GM23338 (cell line): Measurements from ENCODE around the gene FBXL17. TPM values are rescaled to one million over a fixed set of nuclear protein-coding genes. Genes with fewer than 3 reads are reported as not detected.

Source experiments
- ATAC-seq: fragments of 200-7000 bp; cut with Tn5 transposase; 3 replicates; pipeline ENCODE4 v1.9.1; 2020
- DNase-seq: peaks from one replicate; pipeline ENCODE4 v3.0.0-alpha.2; 2015; ENCODE audit warnings: low spot score
- H2AFZ ChIP-seq: fragments of 200-600 bp; sonication (generic); 2 replicates; pipeline ENCODE4 v1.8.0; 2016; ENCODE audit warnings: antibody characterized with exemption, mild to moderate bottlenecking, moderate library complexity
- H3F3A ChIP-seq: fragments of 200-600 bp; sonication (generic); replicated peaks from 2 replicates; pipeline ENCODE4 v1.8.0; 2017; ENCODE audit warnings: antibody characterized with exemption, mixed run types, low read depth
- H3K27ac ChIP-seq: fragments of 200-600 bp; sonication (generic); 2 replicates; pipeline ENCODE4 v1.6.1; 2016; ENCODE audit warnings: low read depth
- H3K27me3 ChIP-seq: fragments of 200-600 bp; sonication (generic); 2 replicates; pipeline ENCODE4 v1.8.0; 2016; ENCODE audit warnings: mild to moderate bottlenecking, mixed run types, moderate library complexity; ENCODE audit not compliant: insufficient read depth
- H3K36me3 ChIP-seq: fragments of 200-600 bp; sonication (generic); 2 replicates; pipeline ENCODE4 v1.8.0; 2016; ENCODE audit warnings: mild to moderate bottlenecking; ENCODE audit not compliant: insufficient read depth
- H3K4me1 ChIP-seq: fragments of 200-600 bp; sonication (generic); 2 replicates; pipeline ENCODE4 v1.8.0; 2016; ENCODE audit warnings: mild to moderate bottlenecking, moderate library complexity; ENCODE audit not compliant: insufficient read depth
- H3K4me2 ChIP-seq: fragments of 200-600 bp; sonication (generic); 2 replicates; pipeline ENCODE4 v1.7.1; 2017; ENCODE audit warnings: mixed run types
- H3K4me3 ChIP-seq: fragments of 200-600 bp; sonication (generic); 2 replicates; pipeline ENCODE4 v1.6.1; 2016; ENCODE audit warnings: mixed run types
- H3K79me2 ChIP-seq: fragments of 200-600 bp; sonication (generic); replicated peaks from 2 replicates; pipeline ENCODE4 v1.8.0; 2017; ENCODE audit warnings: mild to moderate bottlenecking; ENCODE audit not compliant: insufficient read depth
- H3K9me2 ChIP-seq: fragments of 200-600 bp; sonication (generic); 2 replicates; pipeline ENCODE4 v1.8.0; 2017; ENCODE audit not compliant: insufficient read depth
- H4K20me1 ChIP-seq: fragments of 200-600 bp; sonication (generic); replicated peaks from 2 replicates; pipeline ENCODE4 v1.8.0; 2017; ENCODE audit warnings: mild to moderate bottlenecking; ENCODE audit not compliant: insufficient read depth
- H3K27ac Mint-ChIP-seq: 2 replicates; pipeline ENCODE4 v1.8.0; 2020; ENCODE audit warnings: inconsistent platforms, mild to moderate bottlenecking, moderate library complexity, mixed read lengths
- H3K27me3 Mint-ChIP-seq: 3 replicates; pipeline ENCODE4 v1.8.0; 2022; ENCODE audit warnings: low read depth, mild to moderate bottlenecking, moderate library complexity, mixed read lengths, inconsistent platforms; ENCODE audit not compliant: insufficient read depth, poor library complexity
- H3K36me3 Mint-ChIP-seq: 3 replicates; pipeline ENCODE4 v1.8.0; 2021; ENCODE audit warnings: low read depth, mild to moderate bottlenecking, inconsistent platforms, moderate library complexity, mixed read lengths
- H3K4me1 Mint-ChIP-seq: 3 replicates; pipeline ENCODE4 v1.8.0; 2020; ENCODE audit warnings: mild to moderate bottlenecking, inconsistent platforms, mixed read lengths
- H3K4me3 Mint-ChIP-seq: 3 replicates; pipeline ENCODE4 v1.8.0; 2021; ENCODE audit warnings: moderate library complexity, mild to moderate bottlenecking, inconsistent platforms, mixed read lengths
- H3K9me3 Mint-ChIP-seq: 3 replicates; pipeline ENCODE4 v1.8.0; 2020; ENCODE audit warnings: moderate library complexity, mild to moderate bottlenecking, inconsistent platforms, mixed read lengths
- CREB1 ChIP-seq: fragments of 250-450 bp; sonication (Bioruptor Pico); IDR thresholded peaks from 2 replicates; pipeline ENCODE4 v1.5.0; 2020; ENCODE audit warnings: low read depth, mild to moderate bottlenecking, moderate library complexity
- EZH2 ChIP-seq: fragments of 200-600 bp; sonication (generic); IDR thresholded peaks from one replicate; pipeline ENCODE4 v1.8.0; 2017; ENCODE audit warnings: antibody characterized with exemption, mild to moderate bottlenecking, low read depth; ENCODE audit not compliant: unreplicated experiment
- EZH2phosphoT487 ChIP-seq: fragments of 200-600 bp; sonication (generic); IDR thresholded peaks from one replicate; pipeline ENCODE4 v1.8.1; 2018; ENCODE audit warnings: antibody characterized with exemption; ENCODE audit not compliant: unreplicated experiment
- JUNB ChIP-seq: IDR thresholded peaks from one replicate; pipeline ENCODE4 v1.6.1; 2016; ENCODE audit warnings: antibody characterized with exemption; ENCODE audit not compliant: unreplicated experiment
- NANOG ChIP-seq: IDR thresholded peaks from 2 replicates; pipeline ENCODE4 v1.6.1; 2016; ENCODE audit warnings: antibody characterized with exemption, borderline replicate concordance
- POLR2AphosphoS5 ChIP-seq: IDR thresholded peaks from 2 replicates; pipeline ENCODE4 v1.6.1; 2016; ENCODE audit warnings: antibody characterized with exemption, low read depth
- STAT1 ChIP-seq: IDR thresholded peaks from one replicate; pipeline ENCODE4 v1.6.1; 2016; ENCODE audit warnings: antibody characterized with exemption; ENCODE audit not compliant: unreplicated experiment
- ZNF114 ChIP-seq: fragments of 250-450 bp; sonication (Bioruptor Pico); IDR thresholded peaks from 2 replicates; pipeline ENCODE4 v1.5.0; 2020; ENCODE audit warnings: mild to moderate bottlenecking, moderate library complexity
- ZNF331 ChIP-seq: fragments of 250-450 bp; sonication (Bioruptor Pico); IDR thresholded peaks from 2 replicates; pipeline ENCODE4 v1.5.0; 2020; ENCODE audit warnings: low read depth, mild to moderate bottlenecking, moderate library complexity
- polyA plus RNA-seq: library from polyadenylated mRNA; unstranded; fragments of >200 nt; fragmentation: Nextera tagmentation; extraction: Ambion mirVana; gene quantifications from 2 replicates; pipeline ENCODE4 v1.2.1, GENCODE V29; 2016
- total RNA-seq: library from RNA; depleted of rRNA; stranded (reverse); fragments of >200 nt; shearing (Covaris generic); gene quantifications from 2 replicates; pipeline ENCODE4 v1.2.3, GENCODE V29; 2014
- TF ChIP-seq, protein P1 (sequence below): fragments of 250-450 bp; sonication (Bioruptor Pico); IDR thresholded peaks from 2 replicates; pipeline ENCODE4 v1.5.0; 2020; ENCODE audit warnings: mild to moderate bottlenecking, moderate library complexity
- TF ChIP-seq, protein P2 (sequence below), 2 experiments: fragments of 200-600 bp in 1 of 2; sonication (generic) in 1 of 2; conservative IDR thresholded peaks; 2 replicates each; pipeline versions ENCODE4 v1.5.1 to v1.6.1; 2016 to 2017; ENCODE audit warnings: antibody characterized with exemption in 2 of 2, low read depth in 2 of 2, mild to moderate bottlenecking in 2 of 2, moderate library complexity in 1 of 2
- TF ChIP-seq, protein P3 (sequence below): IDR thresholded peaks from 2 replicates; pipeline ENCODE4 v1.6.1; 2016; ENCODE audit warnings: antibody characterized with exemption
- TF ChIP-seq, protein P4 (sequence below): IDR thresholded peaks from one replicate; pipeline ENCODE4 v1.6.1; 2018; ENCODE audit warnings: antibody characterized with exemption; ENCODE audit not compliant: unreplicated experiment

FBXL17 gene
- total and polyA plus RNA-seq, 2 experiments from 2014 or later = 2.0 to 2.7 TPM

DNA sequence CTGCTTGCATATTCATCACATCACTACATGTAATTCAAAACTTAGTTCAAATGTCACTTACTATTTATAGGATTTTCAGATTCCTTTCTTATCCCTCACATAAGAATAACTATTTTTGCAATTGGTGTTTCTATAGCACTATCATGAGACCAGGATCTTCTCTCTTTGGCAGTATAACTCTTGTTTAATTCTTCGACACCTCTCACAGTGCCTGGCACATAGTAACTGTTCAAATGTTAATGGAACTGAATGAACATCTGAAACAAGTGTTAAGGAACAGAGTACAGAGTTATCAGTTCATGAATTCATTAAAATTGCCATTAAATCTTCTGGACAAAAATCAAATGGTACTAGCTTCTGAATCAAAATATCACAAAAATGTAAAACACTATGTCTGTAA is 40.0 kb downstream of the FBXL17 start:
- no peak for TF ChIP-seq JUNB
- no peak for TF ChIP-seq STAT1
- no peak for TF ChIP-seq CREB1 (CRISPR knock-in tag)
- no peak for TF ChIP-seq EZH2
- TF ChIP-seq NANOG = no peak
- no peak for TF ChIP-seq POLR2AphosphoS5
- TF ChIP-seq, protein P1, sequence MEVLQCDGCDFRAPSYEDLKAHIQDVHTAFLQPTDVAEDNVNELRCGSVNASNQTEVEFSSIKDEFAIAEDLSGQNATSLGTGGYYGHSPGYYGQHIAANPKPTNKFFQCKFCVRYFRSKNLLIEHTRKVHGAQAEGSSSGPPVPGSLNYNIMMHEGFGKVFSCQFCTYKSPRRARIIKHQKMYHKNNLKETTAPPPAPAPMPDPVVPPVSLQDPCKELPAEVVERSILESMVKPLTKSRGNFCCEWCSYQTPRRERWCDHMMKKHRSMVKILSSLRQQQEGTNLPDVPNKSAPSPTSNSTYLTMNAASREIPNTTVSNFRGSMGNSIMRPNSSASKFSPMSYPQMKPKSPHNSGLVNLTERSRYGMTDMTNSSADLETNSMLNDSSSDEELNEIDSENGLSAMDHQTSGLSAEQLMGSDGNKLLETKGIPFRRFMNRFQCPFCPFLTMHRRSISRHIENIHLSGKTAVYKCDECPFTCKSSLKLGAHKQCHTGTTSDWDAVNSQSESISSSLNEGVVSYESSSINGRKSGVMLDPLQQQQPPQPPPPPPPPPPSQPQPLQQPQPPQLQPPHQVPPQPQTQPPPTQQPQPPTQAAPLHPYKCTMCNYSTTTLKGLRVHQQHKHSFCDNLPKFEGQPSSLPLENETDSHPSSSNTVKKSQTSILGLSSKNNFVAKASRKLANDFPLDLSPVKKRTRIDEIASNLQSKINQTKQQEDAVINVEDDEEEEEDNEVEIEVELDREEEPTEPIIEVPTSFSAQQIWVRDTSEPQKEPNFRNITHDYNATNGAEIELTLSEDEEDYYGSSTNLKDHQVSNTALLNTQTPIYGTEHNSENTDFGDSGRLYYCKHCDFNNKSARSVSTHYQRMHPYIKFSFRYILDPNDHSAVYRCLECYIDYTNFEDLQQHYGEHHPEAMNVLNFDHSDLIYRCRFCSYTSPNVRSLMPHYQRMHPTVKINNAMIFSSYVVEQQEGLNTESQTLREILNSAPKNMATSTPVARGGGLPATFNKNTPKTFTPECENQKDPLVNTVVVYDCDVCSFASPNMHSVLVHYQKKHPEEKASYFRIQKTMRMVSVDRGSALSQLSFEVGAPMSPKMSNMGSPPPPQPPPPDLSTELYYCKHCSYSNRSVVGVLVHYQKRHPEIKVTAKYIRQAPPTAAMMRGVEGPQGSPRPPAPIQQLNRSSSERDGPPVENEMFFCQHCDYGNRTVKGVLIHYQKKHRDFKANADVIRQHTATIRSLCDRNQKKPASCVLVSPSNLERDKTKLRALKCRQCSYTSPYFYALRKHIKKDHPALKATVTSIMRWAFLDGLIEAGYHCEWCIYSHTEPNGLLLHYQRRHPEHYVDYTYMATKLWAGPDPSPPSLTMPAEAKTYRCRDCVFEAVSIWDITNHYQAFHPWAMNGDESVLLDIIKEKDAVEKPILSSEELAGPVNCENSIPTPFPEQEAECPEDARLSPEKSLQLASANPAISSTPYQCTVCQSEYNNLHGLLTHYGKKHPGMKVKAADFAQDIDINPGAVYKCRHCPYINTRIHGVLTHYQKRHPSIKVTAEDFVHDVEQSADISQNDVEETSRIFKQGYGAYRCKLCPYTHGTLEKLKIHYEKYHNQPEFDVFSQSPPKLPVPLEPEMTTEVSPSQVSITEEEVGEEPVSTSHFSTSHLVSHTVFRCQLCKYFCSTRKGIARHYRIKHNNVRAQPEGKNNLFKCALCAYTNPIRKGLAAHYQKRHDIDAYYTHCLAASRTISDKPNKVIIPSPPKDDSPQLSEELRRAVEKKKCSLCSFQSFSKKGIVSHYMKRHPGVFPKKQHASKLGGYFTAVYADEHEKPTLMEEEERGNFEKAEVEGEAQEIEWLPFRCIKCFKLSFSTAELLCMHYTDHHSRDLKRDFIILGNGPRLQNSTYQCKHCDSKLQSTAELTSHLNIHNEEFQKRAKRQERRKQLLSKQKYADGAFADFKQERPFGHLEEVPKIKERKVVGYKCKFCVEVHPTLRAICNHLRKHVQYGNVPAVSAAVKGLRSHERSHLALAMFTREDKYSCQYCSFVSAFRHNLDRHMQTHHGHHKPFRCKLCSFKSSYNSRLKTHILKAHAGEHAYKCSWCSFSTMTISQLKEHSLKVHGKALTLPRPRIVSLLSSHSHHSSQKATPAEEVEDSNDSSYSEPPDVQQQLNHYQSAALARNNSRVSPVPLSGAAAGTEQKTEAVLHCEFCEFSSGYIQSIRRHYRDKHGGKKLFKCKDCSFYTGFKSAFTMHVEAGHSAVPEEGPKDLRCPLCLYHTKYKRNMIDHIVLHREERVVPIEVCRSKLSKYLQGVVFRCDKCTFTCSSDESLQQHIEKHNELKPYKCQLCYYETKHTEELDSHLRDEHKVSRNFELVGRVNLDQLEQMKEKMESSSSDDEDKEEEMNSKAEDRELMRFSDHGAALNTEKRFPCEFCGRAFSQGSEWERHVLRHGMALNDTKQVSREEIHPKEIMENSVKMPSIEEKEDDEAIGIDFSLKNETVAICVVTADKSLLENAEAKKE (CRISPR knock-in tag) = no peak
- TF ChIP-seq, protein P2, sequence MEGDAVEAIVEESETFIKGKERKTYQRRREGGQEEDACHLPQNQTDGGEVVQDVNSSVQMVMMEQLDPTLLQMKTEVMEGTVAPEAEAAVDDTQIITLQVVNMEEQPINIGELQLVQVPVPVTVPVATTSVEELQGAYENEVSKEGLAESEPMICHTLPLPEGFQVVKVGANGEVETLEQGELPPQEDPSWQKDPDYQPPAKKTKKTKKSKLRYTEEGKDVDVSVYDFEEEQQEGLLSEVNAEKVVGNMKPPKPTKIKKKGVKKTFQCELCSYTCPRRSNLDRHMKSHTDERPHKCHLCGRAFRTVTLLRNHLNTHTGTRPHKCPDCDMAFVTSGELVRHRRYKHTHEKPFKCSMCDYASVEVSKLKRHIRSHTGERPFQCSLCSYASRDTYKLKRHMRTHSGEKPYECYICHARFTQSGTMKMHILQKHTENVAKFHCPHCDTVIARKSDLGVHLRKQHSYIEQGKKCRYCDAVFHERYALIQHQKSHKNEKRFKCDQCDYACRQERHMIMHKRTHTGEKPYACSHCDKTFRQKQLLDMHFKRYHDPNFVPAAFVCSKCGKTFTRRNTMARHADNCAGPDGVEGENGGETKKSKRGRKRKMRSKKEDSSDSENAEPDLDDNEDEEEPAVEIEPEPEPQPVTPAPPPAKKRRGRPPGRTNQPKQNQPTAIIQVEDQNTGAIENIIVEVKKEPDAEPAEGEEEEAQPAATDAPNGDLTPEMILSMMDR (conservative IDR thresholded peaks at IDR 0.05; ENCODE audit: low read depth in 2 of 2) = no peak
- TF ChIP-seq EZH2phosphoT487 = no peak
- TF ChIP-seq ZNF331 (CRISPR knock-in tag) = no peak
- TF ChIP-seq, protein P3, sequence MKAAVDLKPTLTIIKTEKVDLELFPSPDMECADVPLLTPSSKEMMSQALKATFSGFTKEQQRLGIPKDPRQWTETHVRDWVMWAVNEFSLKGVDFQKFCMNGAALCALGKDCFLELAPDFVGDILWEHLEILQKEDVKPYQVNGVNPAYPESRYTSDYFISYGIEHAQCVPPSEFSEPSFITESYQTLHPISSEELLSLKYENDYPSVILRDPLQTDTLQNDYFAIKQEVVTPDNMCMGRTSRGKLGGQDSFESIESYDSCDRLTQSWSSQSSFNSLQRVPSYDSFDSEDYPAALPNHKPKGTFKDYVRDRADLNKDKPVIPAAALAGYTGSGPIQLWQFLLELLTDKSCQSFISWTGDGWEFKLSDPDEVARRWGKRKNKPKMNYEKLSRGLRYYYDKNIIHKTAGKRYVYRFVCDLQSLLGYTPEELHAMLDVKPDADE = no peak
- TF ChIP-seq ZNF114 (CRISPR knock-in tag) = no peak
- TF ChIP-seq, protein P4, sequence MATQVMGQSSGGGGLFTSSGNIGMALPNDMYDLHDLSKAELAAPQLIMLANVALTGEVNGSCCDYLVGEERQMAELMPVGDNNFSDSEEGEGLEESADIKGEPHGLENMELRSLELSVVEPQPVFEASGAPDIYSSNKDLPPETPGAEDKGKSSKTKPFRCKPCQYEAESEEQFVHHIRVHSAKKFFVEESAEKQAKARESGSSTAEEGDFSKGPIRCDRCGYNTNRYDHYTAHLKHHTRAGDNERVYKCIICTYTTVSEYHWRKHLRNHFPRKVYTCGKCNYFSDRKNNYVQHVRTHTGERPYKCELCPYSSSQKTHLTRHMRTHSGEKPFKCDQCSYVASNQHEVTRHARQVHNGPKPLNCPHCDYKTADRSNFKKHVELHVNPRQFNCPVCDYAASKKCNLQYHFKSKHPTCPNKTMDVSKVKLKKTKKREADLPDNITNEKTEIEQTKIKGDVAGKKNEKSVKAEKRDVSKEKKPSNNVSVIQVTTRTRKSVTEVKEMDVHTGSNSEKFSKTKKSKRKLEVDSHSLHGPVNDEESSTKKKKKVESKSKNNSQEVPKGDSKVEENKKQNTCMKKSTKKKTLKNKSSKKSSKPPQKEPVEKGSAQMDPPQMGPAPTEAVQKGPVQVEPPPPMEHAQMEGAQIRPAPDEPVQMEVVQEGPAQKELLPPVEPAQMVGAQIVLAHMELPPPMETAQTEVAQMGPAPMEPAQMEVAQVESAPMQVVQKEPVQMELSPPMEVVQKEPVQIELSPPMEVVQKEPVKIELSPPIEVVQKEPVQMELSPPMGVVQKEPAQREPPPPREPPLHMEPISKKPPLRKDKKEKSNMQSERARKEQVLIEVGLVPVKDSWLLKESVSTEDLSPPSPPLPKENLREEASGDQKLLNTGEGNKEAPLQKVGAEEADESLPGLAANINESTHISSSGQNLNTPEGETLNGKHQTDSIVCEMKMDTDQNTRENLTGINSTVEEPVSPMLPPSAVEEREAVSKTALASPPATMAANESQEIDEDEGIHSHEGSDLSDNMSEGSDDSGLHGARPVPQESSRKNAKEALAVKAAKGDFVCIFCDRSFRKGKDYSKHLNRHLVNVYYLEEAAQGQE = no peak

More for the DNA sequence above, 40.0 kb downstream of the FBXL17 start:
- DNase-seq = no peak
- Histone ChIP-seq H3K27me3 (no peaks in the 10 kb centered on the region), H3K36me3 (no peaks in the 10 kb centered on the region), H3K79me2 (no peaks in the 10 kb centered on the region), H3K9me2 (no peaks in the 10 kb centered on the region), H4K20me1 (no peaks in the 10 kb centered on the region), H3F3A (no peaks in the 10 kb centered on the region), H2AFZ (no peak overlapping the region), H3K4me1 (peaks cover 3% of the 10 kb centered on the region; the same call in 1 of the 2 replicates), H3K4me3 (no peak overlapping the region), H3K27ac (no peak overlapping the region), H3K4me2 (no peak overlapping the region)
- peaks cover 11% of the 10 kb centered on the region for H3K4me1 Mint-ChIP-seq
- no peak for ATAC-seq
- H3K9me3 Mint-ChIP-seq = no peaks in the 10 kb centered on the region
- H3K27ac Mint-ChIP-seq = no peak overlapping the region
- H3K36me3 Mint-ChIP-seq = no peaks in the 10 kb centered on the region
- H3K4me3 Mint-ChIP-seq = no peak overlapping the region
- H3K27me3 Mint-ChIP-seq = no peaks in the 10 kb centered on the region
